Inflammatory macrophage treated with lipopolysaccharide for 4 hours (primary cell): ENCODE results near the gene SPOCK1.

ENCODE experiments used
- DNase-seq: peaks from one replicate; pipeline ENCODE4 v3.0.0-alpha.2; 2020

The SPOCK1 gene

DNA sequence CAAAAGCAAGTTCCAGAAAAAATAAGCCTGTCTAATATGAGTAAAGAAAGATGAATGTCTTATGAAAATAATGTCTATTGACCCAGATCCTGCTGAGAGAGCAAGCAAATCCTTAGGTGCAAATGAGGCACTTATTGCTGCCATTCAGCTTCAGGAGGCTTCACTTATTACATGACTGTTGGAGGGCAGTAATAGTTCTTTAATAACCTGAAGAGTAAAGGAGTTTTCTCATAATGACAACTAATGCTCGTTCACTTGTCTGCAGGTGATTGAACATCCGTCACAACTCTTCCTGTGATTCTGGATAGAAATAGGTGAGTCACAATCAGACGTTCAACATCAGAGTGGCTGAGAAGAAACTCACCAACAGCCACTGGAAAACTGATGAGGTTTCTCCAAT, 58.3 kb downstream of the SPOCK1 start:
- DNase-seq = no peak

DNA sequence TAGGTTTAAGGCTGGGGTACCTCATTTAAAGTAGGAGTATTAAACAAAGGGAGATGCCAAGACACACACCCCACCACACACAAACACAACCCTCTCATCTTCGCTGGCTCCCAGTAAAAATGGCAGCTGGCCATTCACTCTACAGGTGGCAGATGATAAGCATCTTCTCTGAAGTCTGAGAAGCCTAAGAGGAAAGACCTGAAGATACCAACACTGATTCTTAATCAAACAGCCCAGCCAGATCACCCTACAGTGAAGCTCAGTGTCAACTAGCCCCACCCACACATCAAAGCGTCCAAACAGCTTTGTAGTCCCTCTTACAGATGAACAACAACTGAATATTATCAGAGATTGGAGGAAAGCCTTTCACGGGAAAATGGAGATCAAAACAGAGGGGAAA, 59.5 kb downstream of the SPOCK1 start:
- DNase-seq = no peak

DNA sequence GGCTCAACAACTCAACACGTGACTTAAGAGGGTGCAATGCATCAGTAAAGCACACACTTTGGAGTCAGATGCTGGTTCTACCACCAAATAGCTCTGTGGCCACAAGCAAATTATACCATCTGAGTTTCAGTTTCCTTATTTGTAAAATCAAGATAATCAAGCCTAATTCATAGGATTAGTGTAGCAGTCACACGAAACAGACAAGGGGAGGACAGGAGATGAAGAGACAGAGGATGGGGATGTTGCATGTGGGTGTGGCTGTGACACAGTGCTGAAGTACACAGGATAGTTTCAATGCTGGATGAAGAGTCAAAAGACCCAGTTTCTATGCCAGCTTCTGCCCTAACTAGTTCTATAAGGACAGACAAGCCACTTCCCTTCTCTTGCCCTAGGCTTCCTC, 60.2 kb downstream of the SPOCK1 start:
- no peak for DNase-seq

DNA sequence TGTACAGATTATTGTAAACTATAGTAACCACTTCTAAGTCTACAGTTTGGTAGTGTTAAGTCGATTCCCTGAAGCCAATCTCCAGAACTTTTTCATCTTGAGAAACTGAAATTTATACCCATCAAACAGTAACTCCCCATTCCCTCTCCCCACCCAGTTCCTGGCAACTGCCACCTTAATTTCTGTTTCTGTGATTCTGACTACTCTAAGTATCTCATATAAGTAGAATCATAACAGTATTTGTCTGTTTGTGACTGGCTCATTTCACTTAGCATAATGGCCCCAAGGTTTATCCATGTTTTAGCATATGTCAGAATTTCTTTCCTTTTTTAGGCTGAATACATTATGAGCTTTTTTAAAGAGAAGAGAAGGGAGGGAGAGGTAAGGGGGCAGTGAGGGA, 61.4 kb downstream of the SPOCK1 start:
- no peak for DNase-seq

DNA sequence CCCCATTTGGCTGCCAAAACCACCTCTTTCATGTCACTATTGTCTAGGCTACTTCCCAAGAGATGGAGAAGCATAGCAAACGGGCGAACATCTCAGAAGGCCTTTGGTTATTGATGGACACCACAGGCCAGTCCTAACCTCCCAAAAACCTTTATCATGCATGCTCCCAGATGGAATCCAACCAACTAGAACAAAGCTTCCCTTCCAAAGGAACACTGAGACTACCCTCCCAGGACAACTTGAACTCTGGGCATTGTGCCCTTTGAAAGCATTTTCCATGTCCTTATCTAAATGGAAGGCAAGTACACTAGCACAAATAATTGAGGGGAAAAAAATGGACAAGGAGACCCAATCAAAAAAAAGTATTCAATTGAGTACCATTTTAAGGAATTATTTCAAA, 65.6 kb downstream of the SPOCK1 start:
- DNase-seq = no peak

DNA sequence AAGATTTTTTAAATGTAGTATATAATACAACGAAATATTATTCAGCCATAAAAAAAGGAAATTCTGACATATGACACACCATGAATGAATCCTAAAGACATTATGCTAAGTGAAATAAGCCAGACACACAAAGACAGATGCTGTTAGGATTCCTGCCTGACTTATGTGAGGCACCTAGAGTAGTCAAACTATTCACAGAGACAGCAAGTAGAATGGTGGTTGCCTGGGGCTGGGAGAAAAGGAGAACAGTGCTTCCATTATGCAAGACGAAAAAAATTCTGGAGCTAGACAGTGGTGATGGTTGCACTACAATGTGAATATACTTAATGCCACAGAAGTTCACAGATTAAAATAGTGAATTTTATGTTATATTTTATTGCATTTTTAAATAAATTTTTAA, 66.8 kb downstream of the SPOCK1 start:
- DNase-seq = no peak

DNA sequence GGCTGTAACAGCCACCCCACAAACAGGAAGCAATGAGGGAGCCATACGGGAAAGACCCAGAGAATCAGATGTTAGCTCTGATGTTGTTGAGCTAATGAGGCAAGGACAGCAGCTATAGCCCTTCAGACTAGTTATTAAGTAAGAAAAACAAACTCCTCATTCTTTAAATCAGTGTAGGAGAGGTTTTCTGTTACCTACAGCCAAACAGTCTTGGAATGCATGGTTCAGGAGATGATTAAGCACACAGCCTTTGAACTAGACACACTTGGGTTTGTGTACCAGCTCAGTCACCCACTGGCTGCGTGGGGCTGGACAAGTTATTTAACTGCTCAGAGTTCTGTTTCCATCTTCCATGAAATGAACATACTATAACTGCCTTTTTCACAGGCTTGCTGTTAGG, 68.1 kb downstream of the SPOCK1 start:
- no peak for DNase-seq

DNA sequence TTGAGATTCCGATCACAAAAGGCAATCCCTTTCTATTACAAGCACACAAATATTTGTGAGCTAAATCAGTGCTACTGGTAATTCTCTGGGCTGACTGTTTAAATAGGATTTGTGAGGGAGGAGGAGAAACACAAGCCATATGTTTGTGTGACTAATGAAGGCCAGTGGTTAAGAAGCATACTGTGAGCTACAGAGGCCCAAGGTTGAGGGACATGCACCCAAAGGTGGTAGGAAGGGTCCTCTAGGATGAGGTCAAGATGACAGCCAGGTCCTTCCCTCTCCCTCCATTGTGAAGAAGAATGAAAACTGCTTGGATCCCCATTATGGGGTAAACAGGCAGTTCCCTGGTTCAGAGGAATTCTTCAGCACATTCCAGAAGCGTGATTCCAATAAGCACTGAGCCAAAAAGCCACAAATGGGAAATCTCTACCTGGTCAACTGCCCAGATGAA, 83.9 kb downstream of the SPOCK1 start:
- DNase-seq = no peak

DNA sequence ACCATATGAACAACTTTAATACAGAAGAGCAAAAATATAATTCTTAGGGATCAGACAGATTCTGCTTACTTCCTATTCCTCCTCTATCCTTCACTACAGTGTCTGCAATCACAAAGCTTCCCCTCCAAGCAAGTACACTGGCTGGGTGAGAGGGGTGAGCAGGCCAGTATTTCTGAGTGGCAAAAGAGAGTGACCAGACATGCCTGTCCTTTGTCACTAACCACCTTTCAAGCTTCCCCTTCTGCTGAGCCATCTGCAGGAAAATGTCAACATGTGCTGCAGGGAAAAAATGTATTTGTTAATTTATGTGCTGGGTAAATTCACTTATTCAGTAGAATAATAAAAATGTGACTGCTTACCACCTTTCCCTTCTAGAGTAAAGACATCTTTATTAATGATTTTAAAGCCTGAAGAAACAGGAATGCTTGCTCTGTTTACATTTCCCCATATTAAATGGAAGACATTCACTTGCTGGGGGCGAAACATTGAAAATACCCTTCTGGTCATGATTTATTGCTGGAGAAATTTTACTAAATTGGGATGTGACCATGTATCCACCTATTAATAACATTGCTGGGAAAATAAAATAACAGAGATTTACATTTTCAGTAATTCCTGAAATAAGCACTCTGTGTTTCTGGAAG, 84.9 kb downstream of the SPOCK1 start:
- DNase-seq = no peak

DNA sequence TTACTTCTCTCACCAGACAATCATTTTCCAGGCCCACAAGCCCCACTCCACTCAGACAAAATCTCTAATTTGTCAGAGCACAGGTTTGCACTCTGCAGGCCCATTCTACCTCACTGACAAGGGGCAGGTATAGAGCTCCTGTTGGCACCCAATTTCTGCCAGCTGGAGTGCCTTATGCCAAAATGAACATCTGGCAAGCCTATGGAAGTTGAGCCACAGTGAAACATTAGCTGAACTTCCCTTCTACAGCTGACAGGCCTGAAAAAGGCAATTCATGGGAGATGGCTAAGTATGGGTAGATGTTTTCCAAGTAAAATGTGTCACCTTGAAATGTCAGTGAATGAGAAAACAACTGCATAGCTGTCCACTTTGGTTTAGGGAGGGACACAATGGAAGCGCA, 87.0 kb downstream of the SPOCK1 start:
- DNase-seq = no peak

DNA sequence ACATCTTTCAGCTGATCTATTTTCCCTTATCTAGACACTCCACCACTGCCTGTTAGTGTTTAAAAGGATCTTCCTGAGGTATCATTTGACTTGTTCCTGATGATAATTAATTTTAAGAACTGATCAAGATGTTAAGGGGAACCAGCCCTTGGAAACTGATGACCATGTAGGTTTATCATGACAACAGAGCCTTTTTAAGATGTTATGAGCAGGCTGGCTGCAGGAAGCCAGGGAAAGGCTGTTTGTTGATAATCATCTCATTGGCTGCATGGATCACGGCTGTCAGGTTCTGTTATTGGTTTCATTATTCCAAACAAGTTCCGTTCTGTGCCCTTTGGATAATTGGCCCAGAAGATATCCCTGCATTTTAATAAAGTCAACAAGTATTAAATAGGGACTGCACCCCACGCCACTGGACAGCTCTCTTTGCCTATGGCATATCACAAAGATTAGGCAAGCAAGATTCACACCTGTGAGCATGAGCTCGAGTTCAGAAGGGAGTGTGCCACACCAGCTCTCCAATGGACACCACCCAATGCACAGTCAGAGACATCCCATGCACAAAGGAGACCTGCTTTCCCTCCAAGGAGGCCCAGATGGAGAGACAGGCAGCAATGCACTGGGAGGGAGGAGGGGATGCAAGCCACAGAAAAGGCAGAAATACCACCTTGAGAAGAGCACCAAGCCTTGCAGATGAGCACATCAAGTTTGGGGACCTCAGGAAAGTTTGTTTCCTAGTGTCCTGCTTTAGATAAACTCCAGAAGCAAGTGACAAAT, 88.7 kb downstream of the SPOCK1 start:
- no peak for DNase-seq

DNA sequence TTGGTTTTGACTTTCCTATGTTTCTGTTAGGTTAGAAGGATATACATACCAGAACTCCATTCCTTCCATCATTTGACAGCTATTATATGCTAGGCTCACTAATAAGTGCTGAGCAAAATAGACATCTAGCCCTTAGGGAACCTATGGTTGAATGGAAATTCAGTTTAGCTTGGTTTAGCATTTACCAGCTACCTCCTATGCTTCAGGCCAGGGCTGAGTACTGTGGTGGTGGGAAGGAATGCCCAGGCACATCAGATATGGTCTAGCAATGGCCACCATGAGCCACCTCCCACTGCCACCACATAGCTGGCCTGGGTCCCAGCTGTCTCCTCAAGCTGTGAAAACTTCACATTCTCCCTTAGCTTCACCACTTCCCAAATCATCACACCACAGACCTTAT, 89.4 kb downstream of the SPOCK1 start:
- DNase-seq = no peak

DNA sequence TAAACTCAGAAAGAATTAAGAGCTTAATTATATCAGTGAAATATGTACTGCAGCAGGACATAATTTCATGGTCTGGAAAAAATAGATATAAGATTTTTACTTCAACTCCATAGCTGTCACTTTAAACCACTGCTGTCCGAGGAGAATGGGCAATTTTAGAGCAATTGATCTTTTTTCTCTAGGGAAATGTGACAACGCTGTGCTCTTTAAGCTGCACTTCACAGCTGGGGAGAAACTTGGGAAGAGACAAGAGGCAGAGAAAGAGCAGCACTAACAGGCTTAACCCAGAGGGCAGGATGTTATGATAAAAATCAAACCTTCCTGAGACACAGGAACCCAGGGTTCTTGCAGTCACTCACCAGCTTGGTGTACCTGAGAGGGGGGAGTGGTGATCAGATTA, 92.0 kb downstream of the SPOCK1 start:
- no peak for DNase-seq

DNA sequence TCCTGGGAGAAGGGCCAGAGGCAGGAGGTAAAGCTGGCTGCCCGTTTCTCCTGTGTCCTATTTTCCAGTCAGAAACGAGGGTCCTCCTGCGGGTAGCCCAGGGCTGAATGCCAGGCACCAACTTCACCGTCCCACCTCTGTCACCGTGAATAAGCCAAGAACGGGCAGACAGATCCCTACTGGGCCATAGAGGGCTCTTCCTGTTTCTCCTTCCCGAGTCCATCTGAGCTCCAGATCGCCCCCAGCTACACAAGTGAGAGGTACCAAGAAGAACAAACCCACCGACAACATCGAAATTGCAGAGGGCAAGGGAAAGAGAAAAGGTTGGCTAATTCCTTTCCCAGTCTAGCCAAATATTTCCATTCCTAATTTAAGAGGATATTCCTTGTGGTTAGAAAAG, 93.7 kb downstream of the SPOCK1 start:
- DNase-seq = no peak

DNA sequence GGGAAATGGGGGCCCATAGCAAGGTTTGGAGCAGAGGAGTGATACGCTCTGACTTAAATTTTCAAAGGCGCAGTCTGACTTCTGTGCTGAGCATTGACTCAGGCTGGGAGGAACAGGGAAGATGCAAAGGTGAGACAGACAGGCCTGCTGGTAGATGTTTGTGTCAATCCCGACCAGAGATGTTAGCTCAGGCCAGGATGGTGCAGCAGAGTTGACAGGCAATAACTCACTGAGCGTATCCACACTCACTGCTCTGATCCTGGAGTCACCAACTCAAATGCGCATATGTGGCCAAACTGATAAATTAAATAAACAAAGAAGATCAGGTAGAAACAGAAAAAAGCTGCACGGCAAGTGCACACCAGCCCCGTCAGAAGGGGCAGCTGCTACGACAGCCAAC, 95.3 kb downstream of the SPOCK1 start:
- no peak for DNase-seq

DNA sequence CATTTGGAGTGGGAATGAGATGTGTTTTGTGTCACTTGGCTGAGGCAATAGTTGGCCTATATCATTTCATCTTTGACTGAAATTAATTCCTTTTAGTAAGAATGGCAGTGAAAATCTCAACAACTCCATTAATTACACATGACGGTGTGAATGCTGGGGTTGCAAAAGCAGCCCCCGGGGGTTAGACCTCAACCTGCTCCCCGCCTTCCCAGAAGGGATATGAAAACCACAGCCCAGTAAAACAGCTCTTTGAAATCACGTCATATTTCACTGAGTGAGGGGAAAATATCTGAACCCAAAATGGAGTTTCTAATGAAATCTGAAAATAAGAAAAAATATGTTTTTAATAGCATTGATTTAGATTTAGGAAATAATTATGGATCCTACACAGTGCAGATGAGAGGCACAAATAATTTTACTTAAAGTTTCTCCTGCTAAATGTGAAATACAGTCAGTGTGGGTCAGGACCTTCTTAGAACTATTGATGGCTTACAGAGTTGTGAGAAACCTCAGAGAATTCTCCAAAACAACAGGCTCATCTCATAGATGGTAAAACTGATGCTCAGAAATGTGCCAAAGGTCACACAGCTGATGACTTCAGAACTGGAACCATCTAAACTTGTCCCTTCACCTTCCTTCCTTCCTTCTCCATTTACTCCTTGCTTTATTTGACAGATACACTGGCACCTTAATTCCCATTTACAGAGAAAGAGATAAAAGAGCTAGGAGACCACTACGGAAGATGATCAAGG, 96.5 kb downstream of the SPOCK1 start:
- DNase-seq = no peak

DNA sequence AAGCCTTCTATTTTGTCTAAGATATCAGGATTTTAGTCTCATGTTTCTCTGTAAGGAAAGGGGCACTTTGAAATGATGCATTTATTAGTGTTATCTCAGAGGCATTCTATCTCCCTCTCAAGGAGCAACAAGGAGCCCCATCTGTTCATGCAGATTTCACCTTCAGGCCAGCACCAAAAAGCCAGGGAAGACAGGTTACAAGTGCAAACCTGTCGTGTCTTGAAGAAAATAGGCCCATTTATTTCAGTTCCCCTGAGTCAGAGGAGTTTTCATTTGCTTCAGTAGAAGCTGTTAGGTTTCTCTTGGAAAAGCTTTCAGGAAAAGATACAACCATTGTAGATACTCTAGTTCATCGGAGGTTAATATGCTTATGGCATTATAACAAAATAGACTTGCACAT, 97.2 kb downstream of the SPOCK1 start:
- no peak for DNase-seq

DNA sequence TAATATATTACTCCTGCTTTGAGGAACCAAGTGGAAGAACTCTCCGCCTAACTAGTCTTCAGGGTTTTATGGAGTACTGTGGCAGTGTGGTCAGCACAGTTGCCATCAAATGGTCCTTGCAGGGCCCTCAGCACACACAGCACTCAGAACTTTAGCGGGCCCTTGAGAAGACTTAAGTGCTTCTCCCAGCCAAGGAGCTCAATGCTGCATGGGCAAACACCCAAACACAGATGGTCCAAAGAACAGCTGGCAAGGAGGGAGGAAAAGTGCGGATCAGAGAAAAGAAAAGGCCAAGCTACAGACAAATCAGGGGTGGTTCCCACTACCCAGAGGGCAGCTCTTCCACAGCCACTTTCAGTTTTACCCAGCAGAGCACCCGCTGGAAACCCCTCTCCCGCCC, 98.6 kb downstream of the SPOCK1 start:
- DNase-seq = no peak

DNA sequence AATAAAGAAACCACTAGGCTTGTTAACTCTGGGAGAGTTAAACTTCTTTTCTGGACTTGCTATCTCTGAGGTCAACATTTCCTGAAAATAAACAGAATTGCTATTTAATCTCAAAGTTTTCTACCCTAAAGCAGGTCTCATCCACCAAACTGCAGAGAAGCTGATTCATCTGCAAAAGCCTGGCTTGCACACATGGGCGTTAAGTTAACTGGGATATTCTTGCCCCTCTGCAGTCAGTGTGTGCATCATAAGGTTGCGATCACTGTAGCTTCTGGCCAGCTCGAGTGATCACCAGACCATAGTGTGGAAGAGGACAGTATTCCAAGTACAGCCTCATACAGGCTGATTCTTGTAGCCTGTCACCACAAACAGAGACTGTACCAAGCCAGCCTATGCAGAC, 99.2 kb downstream of the SPOCK1 start:
- DNase-seq = no peak

DNA sequence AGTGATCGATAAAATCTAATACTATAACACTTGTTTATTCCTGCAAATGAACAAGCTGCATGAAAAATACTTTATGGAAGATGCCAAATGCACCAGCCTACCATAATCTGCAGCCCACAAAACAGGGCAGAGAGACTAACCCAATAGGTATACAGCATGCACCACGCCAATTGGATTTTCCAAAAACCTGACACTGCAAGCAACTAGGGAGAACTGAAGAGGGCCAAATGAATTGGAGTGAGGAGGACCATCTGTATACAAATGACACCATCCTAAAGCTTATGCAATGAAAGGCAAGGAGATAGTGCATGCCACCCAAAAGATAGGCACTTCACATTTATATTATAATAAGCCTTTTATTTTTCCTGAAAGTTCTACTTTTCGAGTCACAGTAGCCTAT, 100.4 kb downstream of the SPOCK1 start:
- no peak for DNase-seq

DNA sequence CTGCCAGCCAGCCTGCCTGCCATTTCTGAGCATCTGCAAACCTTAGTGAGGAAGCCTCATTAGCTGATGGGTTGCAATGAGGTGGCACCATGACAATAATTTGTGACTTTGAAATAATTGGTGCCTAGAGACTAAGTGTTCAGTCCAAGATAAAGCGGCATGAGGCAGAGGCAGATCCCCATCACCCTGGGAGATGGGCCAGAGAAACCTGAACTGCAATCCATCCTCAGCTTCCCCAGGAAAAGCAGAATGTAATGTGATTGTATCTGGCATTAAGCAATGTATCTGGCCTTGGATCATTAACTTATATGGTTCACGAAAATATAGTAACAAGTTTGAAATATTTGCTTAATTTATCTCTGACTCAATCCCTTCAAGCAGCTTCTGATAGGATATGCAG, 101.0 kb downstream of the SPOCK1 start:
- no peak for DNase-seq

DNA sequence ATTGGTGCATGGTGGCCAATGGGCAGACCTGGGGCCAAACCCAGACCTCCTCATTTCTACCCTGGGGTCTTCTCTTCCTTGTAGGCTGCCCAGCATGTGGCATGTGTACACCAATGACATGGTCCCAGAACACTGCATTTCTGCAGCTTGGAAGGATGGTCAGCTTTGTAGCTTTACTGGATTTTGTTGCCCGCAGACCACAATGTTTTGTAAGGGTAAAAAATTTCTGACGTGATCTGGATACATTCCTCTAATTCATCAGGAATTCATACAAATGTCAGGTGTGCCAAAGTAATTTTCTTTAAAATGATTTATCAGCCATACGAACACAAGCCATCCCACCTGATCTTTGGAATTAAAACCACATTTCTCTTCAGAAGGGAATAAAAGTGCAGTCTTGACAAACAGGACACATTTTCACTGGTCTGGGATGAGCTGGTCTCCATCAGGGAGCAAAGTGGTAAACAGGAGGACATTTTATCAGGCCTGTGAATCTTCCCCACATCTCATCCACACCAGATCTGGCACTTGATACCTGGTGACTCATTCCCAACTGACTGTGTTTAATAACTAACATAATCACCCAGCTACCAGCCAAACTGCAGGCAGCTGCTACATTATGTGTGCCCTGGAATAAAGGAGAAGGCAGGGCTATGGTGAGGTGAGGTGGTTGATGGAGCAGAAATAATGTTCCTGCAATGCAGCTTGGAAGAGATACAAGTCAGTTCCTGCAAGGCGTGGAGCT, 103.9 kb downstream of the SPOCK1 start:
- DNase-seq = no peak

DNA sequence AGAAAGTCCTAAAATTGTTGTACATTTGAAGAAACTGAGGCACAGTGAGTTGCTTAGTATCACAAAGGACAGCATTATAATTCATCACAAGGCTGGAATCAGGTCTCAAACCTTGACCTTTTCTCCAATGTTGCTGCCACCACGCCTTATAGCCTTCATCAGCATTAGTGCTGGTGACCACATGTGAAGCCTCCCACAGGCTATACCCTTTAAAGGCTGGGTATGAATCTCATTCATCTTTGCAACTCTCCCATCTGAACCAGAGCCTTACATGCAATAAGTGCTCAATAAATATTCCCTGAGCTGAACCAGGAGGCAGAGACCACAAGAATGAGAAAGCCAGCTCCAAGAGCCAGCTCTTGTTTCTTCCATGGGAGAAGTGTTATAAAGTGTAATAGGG, 104.7 kb downstream of the SPOCK1 start:
- no peak for DNase-seq
